OCI-LY3 (cell line): Measurements from ENCODE around the gene SH3GLB2.

ENCODE experiments used
- H2AFZ ChIP-seq: fragments of 200-600, 300-600 bp; shearing (Covaris generic); 2 replicates; pipeline ENCODE4 v1.6.0; 2014; ENCODE audit warnings: antibody characterized with exemption, low read depth, low read length
- H3K27ac ChIP-seq: fragments of 200-600, 300-600 bp; sonication (generic); 2 replicates; pipeline ENCODE4 v1.5.1; 2014; ENCODE audit warnings: mild to moderate bottlenecking, low read length, moderate library complexity, mixed read lengths
- H3K27me3 ChIP-seq: fragments of 200-600, 300-600 bp; sonication (generic); 2 replicates; pipeline ENCODE4 v1.6.1; 2014; ENCODE audit warnings: low read depth, low read length, mixed read lengths
- H3K36me3 ChIP-seq: fragments of 200-600, 300-600 bp; sonication (generic); replicated peaks from 2 replicates; pipeline ENCODE3; 2014; ENCODE audit warnings: low read depth, low read length, mixed read lengths
- H3K4me1 ChIP-seq: fragments of 300-600, 200-600 bp; sonication (generic); 2 replicates; pipeline ENCODE4 v1.6.1; 2014; ENCODE audit warnings: low read length, mixed read lengths
- H3K4me2 ChIP-seq: fragments of 200-600, 300-600 bp; sonication (generic); 2 replicates; pipeline ENCODE4 v1.6.1; 2014; ENCODE audit warnings: low read length, mixed read lengths
- H3K4me3 ChIP-seq: fragments of 300-600, 200-600 bp; sonication (generic); 2 replicates; pipeline ENCODE4 v1.5.1; 2014; ENCODE audit warnings: antibody characterized with exemption, mild to moderate bottlenecking, low read length, moderate library complexity
- H3K79me2 ChIP-seq: fragments of 300-600, 200-600 bp; shearing (Covaris generic); 2 replicates; pipeline ENCODE4 v1.6.1; 2014; ENCODE audit warnings: mild to moderate bottlenecking, low read length, mixed read lengths
- H3K9ac ChIP-seq: fragments of 300-600, 200-600 bp; shearing (Covaris generic); 2 replicates; pipeline ENCODE4 v1.6.0; 2014; ENCODE audit warnings: mild to moderate bottlenecking, low read length, moderate library complexity
- H3K9me3 ChIP-seq: fragments of 200-600, 300-600 bp; shearing (Covaris generic); 2 replicates; pipeline ENCODE4 v1.6.1; 2014; ENCODE audit warnings: low read length, mixed read lengths; ENCODE audit not compliant: insufficient read depth
- H4K20me1 ChIP-seq: fragments of 200-600, 300-600 bp; sonication (generic); 2 replicates; pipeline ENCODE4 v1.6.1; 2016; ENCODE audit warnings: low read length, mixed read lengths; ENCODE audit not compliant: insufficient read depth
- CTCF ChIP-seq: fragments of 200-600, 300-600 bp; sonication (generic); IDR thresholded peaks from 2 replicates; pipeline ENCODE4 v1.5.1; 2014; ENCODE audit warnings: antibody characterized with exemption, low read length, low read depth
- EZH2phosphoT487 ChIP-seq: fragments of 200-600 bp; shearing (Covaris generic); IDR thresholded peaks from 2 replicates; pipeline ENCODE4 v1.6.1; 2018; ENCODE audit warnings: antibody characterized with exemption, mixed run types, low read depth

SH3GLB2 gene

GRCh38 chr9:129074106-129074505 lies 46.0 kb upstream of the SH3GLB2 start:
- Histone ChIP-seq H3K27ac (no peak overlapping the region), H2AFZ (no peak overlapping the region), H4K20me1 (no peaks in the 10 kb centered on the region), H3K4me1 (no peaks in the 10 kb centered on the region), H3K9ac (no peak overlapping the region), H3K4me2 (no peak overlapping the region), H3K9me3 (no peaks in the 10 kb centered on the region), H3K36me3 (no peaks in the 10 kb centered on the region), H3K79me2 (no peaks in the 10 kb centered on the region), H3K27me3 (no peaks in the 10 kb centered on the region), H3K4me3 (no peak overlapping the region)
- TF ChIP-seq EZH2phosphoT487 = no peak
- no peak for TF ChIP-seq CTCF

GRCh38 chr9:129073404-129073803 lies 45.3 kb upstream of the SH3GLB2 start:
- Histone ChIP-seq H3K9me3 (no peaks in the 10 kb centered on the region), H4K20me1 (no peaks in the 10 kb centered on the region), H3K27ac (no peak overlapping the region), H2AFZ (no peak overlapping the region), H3K4me1 (no peaks in the 10 kb centered on the region), H3K4me3 (no peak overlapping the region), H3K79me2 (no peaks in the 10 kb centered on the region), H3K9ac (no peak overlapping the region), H3K4me2 (no peak overlapping the region), H3K36me3 (no peaks in the 10 kb centered on the region), H3K27me3 (no peaks in the 10 kb centered on the region)
- no peak for TF ChIP-seq EZH2phosphoT487
- TF ChIP-seq CTCF = no peak

DNA sequence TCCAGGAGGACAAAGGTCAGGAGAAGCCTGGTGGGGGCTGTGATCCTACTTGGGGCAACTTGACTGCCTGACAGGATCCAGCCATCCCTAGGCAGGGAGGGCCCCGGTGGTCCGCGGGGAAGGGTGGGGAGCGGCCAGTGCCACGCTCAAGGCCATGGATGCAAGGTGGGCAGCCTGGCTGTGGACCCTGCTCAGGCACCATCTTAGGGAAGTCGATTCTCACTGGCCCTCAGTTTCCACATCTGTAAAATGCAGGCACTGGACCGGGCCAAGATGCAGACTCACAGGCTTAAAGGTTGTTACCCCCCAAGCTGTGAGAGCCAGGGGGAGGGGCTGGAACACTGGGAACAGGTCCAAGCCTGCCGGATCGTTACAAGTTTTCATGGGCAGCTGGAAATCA lies 44.0 kb upstream of the SH3GLB2 start:
- no peaks in the 10 kb centered on the region for H3K9me3 ChIP-seq
- no peak overlapping the region for H3K9ac ChIP-seq
- H4K20me1 ChIP-seq = no peaks in the 10 kb centered on the region
- no peaks in the 10 kb centered on the region for H3K79me2 ChIP-seq
- no peak overlapping the region for H3K27ac ChIP-seq
- no peak overlapping the region for H2AFZ ChIP-seq
- H3K36me3 ChIP-seq = no peaks in the 10 kb centered on the region
- no peak overlapping the region for H3K4me2 ChIP-seq
- H3K4me3 ChIP-seq = no peak overlapping the region
- H3K27me3 ChIP-seq = no peaks in the 10 kb centered on the region
- H3K4me1 ChIP-seq = no peaks in the 10 kb centered on the region
- no peak for TF ChIP-seq CTCF
- no peak for TF ChIP-seq EZH2phosphoT487

DNA sequence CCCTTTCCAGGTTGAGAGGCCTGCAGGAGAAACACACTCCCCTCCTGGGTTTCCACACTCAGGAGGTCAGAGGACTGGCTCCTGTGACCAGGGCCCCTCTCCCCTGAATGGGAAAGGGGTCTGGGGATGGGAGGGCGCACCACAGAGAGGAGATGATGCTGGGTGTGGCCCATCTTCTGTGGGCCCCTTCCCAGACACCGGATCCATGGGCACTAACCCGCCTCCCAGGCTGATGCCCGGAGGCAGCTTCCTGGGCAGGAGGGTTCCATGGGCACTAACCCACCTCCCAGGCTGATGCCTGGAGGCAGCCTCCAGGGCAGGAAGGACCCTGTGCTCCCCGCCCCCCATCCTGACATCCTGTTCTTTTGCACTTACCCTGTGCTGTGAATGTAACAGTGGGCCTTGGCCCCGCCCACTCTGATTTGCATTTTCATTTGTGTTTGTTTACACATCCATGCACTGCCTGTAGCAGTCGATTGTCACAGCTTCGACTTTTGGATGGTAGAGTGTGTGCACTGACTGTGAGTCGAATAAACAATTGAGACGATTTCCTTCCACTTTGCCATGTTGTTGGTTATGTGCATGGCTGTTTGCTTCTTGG lies 43.5 kb upstream of the SH3GLB2 start:
- Histone ChIP-seq H3K36me3 (no peaks in the 10 kb centered on the region), H3K4me3 (no peak overlapping the region), H3K27ac (no peak overlapping the region), H4K20me1 (no peaks in the 10 kb centered on the region), H3K9ac (no peak overlapping the region), H3K79me2 (no peaks in the 10 kb centered on the region), H2AFZ (no peak overlapping the region), H3K4me2 (no peak overlapping the region), H3K9me3 (no peaks in the 10 kb centered on the region), H3K4me1 (no peaks in the 10 kb centered on the region), H3K27me3 (no peaks in the 10 kb centered on the region)
- TF ChIP-seq CTCF (no peak), EZH2phosphoT487 (no peak)
